ENCODE measurements around the gene GPD2. TPM values are rescaled to one million over a fixed set of nuclear protein-coding genes. Genes with fewer than 3 reads are reported as not detected.

The GPD2 gene
- total RNA-seq, 4 donors from 2014 or later, result 38.7 to 62.9 (median 40.7) TPM

GRCh38 chr2:156423674-156424282, 12.4 kb upstream of the GPD2 start:
- TF ChIP-seq, protein P1, sequence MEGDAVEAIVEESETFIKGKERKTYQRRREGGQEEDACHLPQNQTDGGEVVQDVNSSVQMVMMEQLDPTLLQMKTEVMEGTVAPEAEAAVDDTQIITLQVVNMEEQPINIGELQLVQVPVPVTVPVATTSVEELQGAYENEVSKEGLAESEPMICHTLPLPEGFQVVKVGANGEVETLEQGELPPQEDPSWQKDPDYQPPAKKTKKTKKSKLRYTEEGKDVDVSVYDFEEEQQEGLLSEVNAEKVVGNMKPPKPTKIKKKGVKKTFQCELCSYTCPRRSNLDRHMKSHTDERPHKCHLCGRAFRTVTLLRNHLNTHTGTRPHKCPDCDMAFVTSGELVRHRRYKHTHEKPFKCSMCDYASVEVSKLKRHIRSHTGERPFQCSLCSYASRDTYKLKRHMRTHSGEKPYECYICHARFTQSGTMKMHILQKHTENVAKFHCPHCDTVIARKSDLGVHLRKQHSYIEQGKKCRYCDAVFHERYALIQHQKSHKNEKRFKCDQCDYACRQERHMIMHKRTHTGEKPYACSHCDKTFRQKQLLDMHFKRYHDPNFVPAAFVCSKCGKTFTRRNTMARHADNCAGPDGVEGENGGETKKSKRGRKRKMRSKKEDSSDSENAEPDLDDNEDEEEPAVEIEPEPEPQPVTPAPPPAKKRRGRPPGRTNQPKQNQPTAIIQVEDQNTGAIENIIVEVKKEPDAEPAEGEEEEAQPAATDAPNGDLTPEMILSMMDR (IDR thresholded peaks at IDR 0.05), result no peak
- DNase-seq (ENCODE audit: low spot score), result no peak
- no peak for ATAC-seq (ENCODE audit: low FRiP score)

DNA sequence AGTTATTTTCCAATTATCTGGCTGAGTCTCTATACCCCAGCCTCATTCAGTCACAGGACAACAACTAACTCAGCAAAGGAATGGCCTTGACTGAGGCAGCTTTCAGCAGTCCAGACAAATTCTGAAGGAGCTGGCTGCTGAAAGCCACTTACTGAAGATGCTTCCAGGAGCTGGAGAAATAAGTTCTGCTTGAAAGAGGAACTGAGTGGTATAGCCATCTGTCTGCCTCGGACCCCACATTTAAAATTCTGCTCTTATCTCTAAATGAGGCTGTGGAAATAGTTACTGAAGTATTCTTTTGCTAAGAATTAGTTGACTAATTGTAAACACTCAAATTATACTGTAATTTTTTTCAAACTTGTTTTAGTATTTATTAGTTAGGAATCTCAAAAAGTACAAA, 9.1 kb upstream of the GPD2 start:
- ATAC-seq (ENCODE audit: low FRiP score) (no peak), DNase-seq (ENCODE audit: low spot score) (no peak)
- TF ChIP-seq, protein P1 (IDR thresholded peaks at IDR 0.05), result no peak

- no peak for ATAC-seq (ENCODE audit: low FRiP score)
Observed at GRCh38 chr2:156429211-156429610, 7.0 kb upstream of the GPD2 start.

GRCh38 chr2:156430236-156430979, 5.8 kb upstream of the GPD2 start:
- ATAC-seq (ENCODE audit: low FRiP score) (no peak), DNase-seq (ENCODE audit: low spot score) (no peak)
- TF ChIP-seq, protein P1 (IDR thresholded peaks at IDR 0.05), result no peak

More at GRCh38 chr2:156429211-156429610, 7.0 kb upstream of the GPD2 start:
- no peak for DNase-seq (ENCODE audit: low spot score)
- TF ChIP-seq, protein P1 (IDR thresholded peaks at IDR 0.05), result no peak

- DNase-seq (ENCODE audit: low spot score) (no peak), ATAC-seq (ENCODE audit: low FRiP score) (no peak)
- TF ChIP-seq, protein P1 (IDR thresholded peaks at IDR 0.05), result no peak
Observed at GRCh38 chr2:156430980-156431358, 5.2 kb upstream of the GPD2 start.

DNA sequence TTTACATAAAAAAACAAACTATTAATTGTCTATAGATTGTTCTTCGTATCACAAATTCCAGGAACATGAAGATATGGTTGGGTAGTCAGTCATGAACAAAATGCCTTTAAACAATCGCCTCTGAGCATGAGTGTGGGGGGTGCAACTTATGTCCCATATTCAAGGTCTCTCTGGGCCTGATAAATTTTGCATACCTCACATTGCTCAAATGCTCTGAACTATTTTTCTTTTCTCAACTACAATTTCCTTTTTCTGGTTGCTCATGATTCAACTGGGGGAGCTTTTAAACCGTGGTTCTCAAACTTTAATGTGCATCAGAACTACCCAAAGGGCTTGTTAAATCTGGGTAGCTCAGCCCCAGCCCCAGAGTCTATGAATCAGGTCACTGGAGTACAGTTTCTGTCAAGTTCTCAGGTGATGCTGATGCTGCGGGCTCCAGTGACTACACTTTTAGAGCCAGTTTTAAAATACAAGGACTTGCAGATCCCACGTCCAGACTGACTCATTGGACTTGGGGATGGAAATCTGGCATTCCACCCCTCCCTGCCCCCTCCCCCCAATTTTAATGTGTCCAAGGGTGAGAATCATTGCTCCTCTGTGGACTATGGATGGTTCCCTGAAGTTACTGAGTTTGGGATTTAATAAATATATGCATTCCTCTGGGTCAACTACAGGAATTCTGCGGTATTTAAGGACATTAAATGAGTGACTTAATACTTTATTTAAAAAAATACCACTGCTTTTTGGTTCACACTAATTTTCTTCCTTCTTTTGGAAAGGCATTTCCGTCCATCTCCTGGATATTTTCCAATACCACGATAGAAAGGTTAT, 1.5 kb upstream of the GPD2 start:
- TF ChIP-seq, protein P1 (IDR thresholded peaks at IDR 0.05), result no peak
- ATAC-seq (ENCODE audit: low FRiP score) (no peak), DNase-seq (ENCODE audit: low spot score) (no peak)

All from omental fat pad (tissue), 4 donors.